ENCODE measurements around the gene FAM221A. TPM values are rescaled to one million over a fixed set of nuclear protein-coding genes. Genes with fewer than 3 reads are reported as not detected.
A peak's percentile ranks its signal among the peaks of the same experiment; 100 is the strongest.

The FAM221A gene, protein sequence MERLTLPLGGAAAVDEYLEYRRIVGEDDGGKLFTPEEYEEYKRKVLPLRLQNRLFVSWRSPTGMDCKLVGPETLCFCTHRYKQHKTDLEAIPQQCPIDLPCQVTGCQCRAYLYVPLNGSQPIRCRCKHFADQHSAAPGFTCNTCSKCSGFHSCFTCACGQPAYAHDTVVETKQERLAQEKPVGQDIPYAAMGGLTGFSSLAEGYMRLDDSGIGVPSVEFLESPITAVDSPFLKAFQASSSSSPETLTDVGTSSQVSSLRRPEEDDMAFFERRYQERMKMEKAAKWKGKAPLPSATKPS
- 0.25 and 0.44 TPM in 2 replicates for total RNA-seq (2022)
- Bru-seq, nascent RNA, result percentile 23 among the genes with signal in this experiment
- BruChase-seq, experiment 1, labeled RNA remaining after a 6-hour chase, result percentile 23 among the genes with signal in this experiment
- BruChase-seq, experiment 2, labeled RNA remaining after a 2-hour chase, result percentile 33 among the genes with signal in this experiment
- long read RNA-seq, partial matches to known transcripts, result 0 of 1 reads
- long read RNA-seq, other reads (novel, unspliced or antisense), result 1 of 1 reads

GRCh38 chr7:23679898-23680413, at the start of gene FAM221A:
TSS of gene FAM221A (plus strand) at chr7:23680199. CDS start at chr7:23680219, 20 bp downstream.
- POLR2A ChIA-PET, result no interaction called here
- DNase-seq (ENCODE audit: unreplicated experiment), result no peak
- TF ChIP-seq, protein P1, sequence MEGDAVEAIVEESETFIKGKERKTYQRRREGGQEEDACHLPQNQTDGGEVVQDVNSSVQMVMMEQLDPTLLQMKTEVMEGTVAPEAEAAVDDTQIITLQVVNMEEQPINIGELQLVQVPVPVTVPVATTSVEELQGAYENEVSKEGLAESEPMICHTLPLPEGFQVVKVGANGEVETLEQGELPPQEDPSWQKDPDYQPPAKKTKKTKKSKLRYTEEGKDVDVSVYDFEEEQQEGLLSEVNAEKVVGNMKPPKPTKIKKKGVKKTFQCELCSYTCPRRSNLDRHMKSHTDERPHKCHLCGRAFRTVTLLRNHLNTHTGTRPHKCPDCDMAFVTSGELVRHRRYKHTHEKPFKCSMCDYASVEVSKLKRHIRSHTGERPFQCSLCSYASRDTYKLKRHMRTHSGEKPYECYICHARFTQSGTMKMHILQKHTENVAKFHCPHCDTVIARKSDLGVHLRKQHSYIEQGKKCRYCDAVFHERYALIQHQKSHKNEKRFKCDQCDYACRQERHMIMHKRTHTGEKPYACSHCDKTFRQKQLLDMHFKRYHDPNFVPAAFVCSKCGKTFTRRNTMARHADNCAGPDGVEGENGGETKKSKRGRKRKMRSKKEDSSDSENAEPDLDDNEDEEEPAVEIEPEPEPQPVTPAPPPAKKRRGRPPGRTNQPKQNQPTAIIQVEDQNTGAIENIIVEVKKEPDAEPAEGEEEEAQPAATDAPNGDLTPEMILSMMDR (IDR thresholded peaks at IDR 0.05; ENCODE audit: unreplicated experiment), result no peak
- intact Hi-C loops (cut with micrococcal nuclease), result no loop called here
- Mint-ChIP-seq H3K4me1 (ENCODE audit: insufficient read depth, unreplicated experiment) (no peaks in the 10 kb centered on the region), H3K27ac (ENCODE audit: low read depth, unreplicated experiment) (no peak within 1 kb of the TSS), H3K9me3 (ENCODE audit: unreplicated experiment) (peaks cover 8% of the 10 kb centered on the region), H3K4me3 (ENCODE audit: unreplicated experiment) (peak within 1 kb of the TSS; percentile 28), H3K36me3 (ENCODE audit: insufficient read depth, unreplicated experiment) (no peaks in the 10 kb centered on the region), H3K27me3 (ENCODE audit: insufficient read depth, unreplicated experiment) (no peaks in the 10 kb centered on the region)
- BruUV-seq (replicated peaks), result no TSS peak
- CTCF ChIA-PET, result interaction anchor here (0.6 kb wide), 1 partner anchor 123 kb away, joined by 3 read pairs; no protein-coding TSS in a partner anchor

DNA sequence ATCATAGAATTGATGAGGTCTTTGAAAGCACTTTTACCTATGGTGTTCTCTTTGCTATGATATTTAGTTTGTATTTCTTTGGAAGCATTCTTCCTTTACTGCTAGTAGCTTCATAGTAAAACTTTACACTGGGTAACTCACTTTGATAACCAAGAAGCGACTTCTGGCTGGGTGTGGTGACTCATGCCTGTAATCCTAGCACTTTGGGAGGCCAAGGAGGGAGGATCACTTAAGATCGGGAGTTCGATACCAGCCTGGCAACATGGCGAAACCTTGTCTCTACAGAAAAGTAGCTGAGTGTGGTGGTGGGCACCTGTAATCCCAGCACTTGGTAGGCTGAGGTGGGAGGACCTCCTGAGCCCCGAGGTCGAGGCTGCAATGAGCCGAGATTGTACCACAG, 46.6 kb upstream of the FAM221A start:
- Mint-ChIP-seq H3K4me3 (ENCODE audit: unreplicated experiment) (no peak overlapping the region), H3K27ac (ENCODE audit: low read depth, unreplicated experiment) (no peak overlapping the region), H3K9me3 (ENCODE audit: unreplicated experiment) (no peaks in the 10 kb centered on the region), H3K36me3 (ENCODE audit: insufficient read depth, unreplicated experiment) (no peaks in the 10 kb centered on the region), H3K27me3 (ENCODE audit: insufficient read depth, unreplicated experiment) (no peaks in the 10 kb centered on the region), H3K4me1 (ENCODE audit: insufficient read depth, unreplicated experiment) (no peaks in the 10 kb centered on the region)
- no TSS peak for BruUV-seq (replicated peaks)
- TF ChIP-seq, protein P1 (IDR thresholded peaks at IDR 0.05; ENCODE audit: unreplicated experiment), result no peak
- DNase-seq (ENCODE audit: unreplicated experiment), result no peak
- intact Hi-C loops (cut with micrococcal nuclease), result no loop called here
- ChIA-PET CTCF (interaction anchor here (0.7 kb wide), 2 partner anchors 35 to 80 kb away, joined by 3 to 4 read pairs; no protein-coding TSS in a partner anchor), POLR2A (no interaction called here)

- ChIA-PET CTCF (no interaction called here), POLR2A (interaction anchor here (1.0 kb wide), 1 partner anchor 48 kb away, joined by 3 read pairs; the partner anchor contains the start of gene CCDC126)
- H3K9me3 Mint-ChIP-seq (ENCODE audit: unreplicated experiment), result no peaks in the 10 kb centered on the region
- no peaks in the 10 kb centered on the region for H3K27me3 Mint-ChIP-seq (ENCODE audit: insufficient read depth, unreplicated experiment)
- no TSS peak for BruUV-seq (replicated peaks)
- H3K36me3 Mint-ChIP-seq (ENCODE audit: insufficient read depth, unreplicated experiment), result no peaks in the 10 kb centered on the region
- peaks cover 6% of the 10 kb centered on the region for H3K4me1 Mint-ChIP-seq (ENCODE audit: insufficient read depth, unreplicated experiment)
- TF ChIP-seq, protein P1 (IDR thresholded peaks at IDR 0.05; ENCODE audit: unreplicated experiment), result no peak
- H3K4me3 Mint-ChIP-seq (ENCODE audit: unreplicated experiment), result no peak overlapping the region
- intact Hi-C loops (cut with micrococcal nuclease), result no loop called here
- H3K27ac Mint-ChIP-seq (ENCODE audit: low read depth, unreplicated experiment), result no peak overlapping the region
- no peak for DNase-seq (ENCODE audit: unreplicated experiment)
These were observed 34.2 kb upstream of the FAM221A start for GRCh38 chr7:23645822-23646221.

GRCh38 chr7:23653942-23654341, 26.1 kb upstream of the FAM221A start:
- Mint-ChIP-seq H3K27me3 (ENCODE audit: insufficient read depth, unreplicated experiment) (no peaks in the 10 kb centered on the region), H3K36me3 (ENCODE audit: insufficient read depth, unreplicated experiment) (no peaks in the 10 kb centered on the region), H3K9me3 (ENCODE audit: unreplicated experiment) (peaks cover 12% of the 10 kb centered on the region), H3K27ac (ENCODE audit: low read depth, unreplicated experiment) (no peak overlapping the region), H3K4me3 (ENCODE audit: unreplicated experiment) (no peak overlapping the region), H3K4me1 (ENCODE audit: insufficient read depth, unreplicated experiment) (no peaks in the 10 kb centered on the region)
- CTCF ChIA-PET, result interaction anchor here (0.7 to 1.0 kb wide), 2 partner anchors 83 to 1552 kb away, joined by 3 read pairs; no protein-coding TSS in a partner anchor
- no TSS peak for BruUV-seq (replicated peaks)
- TF ChIP-seq, protein P1 (IDR thresholded peaks at IDR 0.05; ENCODE audit: unreplicated experiment), result no peak
- POLR2A ChIA-PET, result no interaction called here
- intact Hi-C loops (cut with micrococcal nuclease), result no loop called here
- DNase-seq (ENCODE audit: unreplicated experiment), result no peak

All from MCF 10A (cell line).